HG02973 (cell line): ENCODE measurements around the gene GSC2.

Experiments
- ATAC-seq: cut with Tn5 transposase; IDR thresholded peaks from one replicate; pipeline ENCODE4 v1.9.1; 2021; ENCODE audit warnings: moderate library complexity; ENCODE audit not compliant: unreplicated experiment

The GSC2 gene

GRCh38 chr22:19103880-19104821 lies 45.9 kb downstream of the GSC2 start:
- ATAC-seq = no peak

- ATAC-seq = no peak
Measured at GRCh38 chr22:19098157-19098556, 51.9 kb downstream of the GSC2 start.

- ATAC-seq = no peak
Measured at GRCh38 chr22:19097518-19097917, 52.6 kb downstream of the GSC2 start.
